Measurements from ENCODE around the gene LRPAP1. TPM values are rescaled to one million over a fixed set of nuclear protein-coding genes. Genes with fewer than 3 reads are reported as not detected.

Gene LRPAP1
- total RNA-seq, 1 donor from 2014 or later: 195 TPM

DNA sequence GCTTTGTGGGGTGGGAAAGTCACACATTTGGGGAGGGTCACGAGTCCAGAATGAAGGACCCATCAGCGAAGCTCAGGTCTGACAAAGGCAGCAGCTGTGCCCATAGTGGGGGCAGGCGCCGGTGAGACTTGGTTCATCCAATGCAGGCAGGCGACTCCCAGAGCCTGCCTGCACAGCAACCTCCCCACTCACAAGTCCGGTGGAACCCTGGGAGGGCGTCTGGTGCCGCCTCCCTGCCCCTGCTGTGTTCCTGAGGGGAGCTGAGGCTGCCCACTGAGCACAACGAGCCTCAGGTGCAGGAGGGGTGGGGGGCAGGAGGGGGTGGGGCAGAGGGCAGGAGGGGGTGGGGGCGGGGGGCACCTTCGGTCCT, 13.7 kb downstream of the LRPAP1 start:
- intact Hi-C loops (cut with DNase I): no loop called here
- H3K4me3 ChIP-seq: no peak overlapping the region
- no peak for ATAC-seq
- H3K36me3 ChIP-seq: peaks cover 94% of the 10 kb centered on the region
- TF ChIP-seq, protein P1, sequence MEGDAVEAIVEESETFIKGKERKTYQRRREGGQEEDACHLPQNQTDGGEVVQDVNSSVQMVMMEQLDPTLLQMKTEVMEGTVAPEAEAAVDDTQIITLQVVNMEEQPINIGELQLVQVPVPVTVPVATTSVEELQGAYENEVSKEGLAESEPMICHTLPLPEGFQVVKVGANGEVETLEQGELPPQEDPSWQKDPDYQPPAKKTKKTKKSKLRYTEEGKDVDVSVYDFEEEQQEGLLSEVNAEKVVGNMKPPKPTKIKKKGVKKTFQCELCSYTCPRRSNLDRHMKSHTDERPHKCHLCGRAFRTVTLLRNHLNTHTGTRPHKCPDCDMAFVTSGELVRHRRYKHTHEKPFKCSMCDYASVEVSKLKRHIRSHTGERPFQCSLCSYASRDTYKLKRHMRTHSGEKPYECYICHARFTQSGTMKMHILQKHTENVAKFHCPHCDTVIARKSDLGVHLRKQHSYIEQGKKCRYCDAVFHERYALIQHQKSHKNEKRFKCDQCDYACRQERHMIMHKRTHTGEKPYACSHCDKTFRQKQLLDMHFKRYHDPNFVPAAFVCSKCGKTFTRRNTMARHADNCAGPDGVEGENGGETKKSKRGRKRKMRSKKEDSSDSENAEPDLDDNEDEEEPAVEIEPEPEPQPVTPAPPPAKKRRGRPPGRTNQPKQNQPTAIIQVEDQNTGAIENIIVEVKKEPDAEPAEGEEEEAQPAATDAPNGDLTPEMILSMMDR (IDR thresholded peaks at IDR 0.05): no peak
- H3K9me3 ChIP-seq: no peaks in the 10 kb centered on the region
- no peaks in the 10 kb centered on the region for H3K4me1 ChIP-seq
- no peak for DNase-seq
- H3K27me3 ChIP-seq: no peaks in the 10 kb centered on the region
- H3K27ac ChIP-seq: no peak overlapping the region

DNA sequence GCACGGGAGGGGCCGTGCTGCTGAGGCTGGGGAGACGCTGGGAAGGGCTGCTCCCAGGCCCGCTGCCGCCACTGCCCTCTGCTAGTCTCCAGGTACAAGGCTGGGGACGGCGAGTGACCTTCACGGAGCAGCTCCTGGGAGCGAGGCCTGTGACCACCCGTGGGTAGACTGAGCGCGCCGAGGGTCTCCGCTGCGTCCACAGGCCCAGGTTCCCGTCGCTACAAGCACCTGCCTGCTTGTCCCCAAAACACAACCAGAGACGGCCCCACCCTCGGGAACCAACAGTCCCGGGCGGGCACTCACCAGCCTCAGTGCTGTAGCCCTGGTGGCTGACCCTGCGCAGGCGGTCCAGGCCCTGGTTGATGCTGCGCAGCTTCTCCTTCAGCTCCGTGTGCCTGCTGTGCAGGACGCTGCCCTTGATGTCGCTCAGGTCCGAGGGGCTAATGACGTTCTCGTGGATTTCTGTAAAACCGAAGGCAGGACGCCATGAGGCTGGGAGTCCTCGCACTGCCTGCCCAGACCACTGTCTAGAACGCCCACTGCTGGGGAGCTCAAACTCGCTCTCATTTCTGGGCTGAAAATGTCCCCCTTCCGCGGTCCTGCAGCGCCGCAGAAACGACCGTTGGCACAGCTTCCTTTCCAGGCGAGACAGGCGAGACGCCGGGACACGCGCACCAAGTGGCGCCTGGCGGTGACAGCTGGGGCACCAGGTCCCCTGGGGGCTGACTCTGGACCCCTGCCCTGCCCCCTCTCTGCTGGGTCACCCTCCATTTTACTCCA, 14.3 kb downstream of the LRPAP1 start:
- DNase-seq (no peak), ATAC-seq (no peak)
- H3K4me1 ChIP-seq: no peaks in the 10 kb centered on the region
- H3K27me3 ChIP-seq: no peaks in the 10 kb centered on the region
- no peak overlapping the region for H3K27ac ChIP-seq
- H3K36me3 ChIP-seq: peaks cover 94% of the 10 kb centered on the region
- intact Hi-C loops (cut with DNase I): no loop called here
- no peaks in the 10 kb centered on the region for H3K9me3 ChIP-seq
- TF ChIP-seq, protein P1 (IDR thresholded peaks at IDR 0.05): no peak
- H3K4me3 ChIP-seq: no peak overlapping the region

DNA sequence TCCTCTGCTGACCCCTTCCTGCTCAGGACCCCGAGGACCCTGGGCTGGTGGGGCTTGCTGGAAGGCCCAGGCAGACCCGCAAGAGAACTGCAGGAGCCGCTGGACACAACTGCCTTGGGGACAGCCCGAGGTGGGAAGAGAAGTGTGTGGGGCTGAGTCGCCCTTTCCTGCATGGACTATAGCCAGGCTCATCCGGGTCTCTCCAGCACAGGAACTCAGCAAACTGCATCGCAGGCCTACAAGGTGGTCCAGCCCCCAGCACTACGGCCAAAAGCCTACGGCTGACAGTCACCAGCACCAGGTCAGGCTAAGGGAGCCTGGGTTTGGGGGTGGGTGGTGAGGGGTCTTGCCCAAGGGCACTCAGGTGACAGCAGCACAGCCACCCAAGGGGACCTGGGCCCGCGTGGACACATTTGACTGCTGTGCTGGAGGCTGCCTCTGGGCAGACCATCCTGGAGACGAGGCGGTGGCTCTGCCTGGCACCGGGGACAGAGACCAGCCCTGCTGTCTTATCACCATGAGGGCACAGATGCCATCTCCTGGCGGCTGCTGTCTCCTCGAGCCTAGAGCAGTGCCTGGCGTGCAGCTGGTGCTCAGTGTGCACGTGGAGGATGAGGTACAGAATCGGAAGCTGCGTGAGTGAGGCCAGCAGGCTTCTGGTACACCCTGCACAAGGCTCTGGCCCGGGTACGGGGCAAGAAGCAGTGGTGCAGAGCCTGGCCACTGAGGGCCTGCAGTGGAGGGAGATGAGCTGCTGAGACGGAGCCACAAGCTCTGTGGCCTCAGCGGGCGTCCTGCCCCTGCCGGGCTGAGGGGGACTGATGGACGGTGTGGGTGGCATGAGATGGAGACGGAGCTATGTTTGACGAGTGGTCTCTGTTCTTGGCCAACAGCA, 15.1 kb downstream of the LRPAP1 start:
- Histone ChIP-seq H3K27ac (no peak overlapping the region), H3K4me1 (no peaks in the 10 kb centered on the region), H3K4me3 (no peak overlapping the region), H3K36me3 (peaks cover 95% of the 10 kb centered on the region), H3K9me3 (no peaks in the 10 kb centered on the region), H3K27me3 (no peaks in the 10 kb centered on the region)
- TF ChIP-seq, protein P1 (IDR thresholded peaks at IDR 0.05): no peak
- ATAC-seq: no peak
- intact Hi-C loops (cut with DNase I): no loop called here
- no peak for DNase-seq

DNA sequence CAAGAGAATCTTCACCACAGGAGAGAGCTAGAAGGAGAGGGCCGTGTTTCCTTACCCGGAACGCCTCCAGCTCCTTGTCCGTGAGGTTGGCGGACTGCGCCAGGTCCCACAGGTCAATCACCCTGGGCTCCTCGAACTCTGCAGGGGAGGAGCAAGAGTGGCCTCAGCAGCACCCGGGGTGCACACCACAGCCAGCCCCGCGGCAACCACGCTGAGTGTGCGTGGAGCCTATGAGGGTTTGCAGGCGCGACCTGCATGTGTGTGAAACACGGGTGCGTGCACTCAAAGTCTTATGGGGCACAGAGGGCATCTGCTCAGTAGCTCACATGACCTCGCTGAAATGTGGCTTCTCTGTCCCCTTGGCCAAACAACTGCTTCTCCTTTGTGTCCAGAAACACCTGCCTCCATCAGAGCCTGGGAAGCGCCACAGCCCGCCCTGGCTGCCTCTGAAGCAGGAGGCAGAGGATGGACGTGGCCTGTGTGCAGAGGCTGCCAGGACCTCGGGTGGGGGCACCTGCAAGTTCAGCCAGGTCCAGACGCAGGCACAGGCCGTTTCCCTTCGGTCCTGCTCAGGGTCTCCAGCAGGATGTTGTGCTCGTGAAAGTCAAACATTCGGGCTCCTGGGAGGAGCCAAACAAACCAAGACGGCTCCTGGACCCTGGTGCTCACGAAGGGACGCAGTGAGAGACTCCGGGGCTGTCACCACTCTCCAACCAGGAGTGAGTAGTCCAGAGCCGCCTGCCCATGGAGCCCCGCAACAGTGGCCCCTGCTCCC, 16.0 kb downstream of the LRPAP1 start:
- intact Hi-C loops (cut with DNase I): no loop called here
- DNase-seq: no peak

DNA sequence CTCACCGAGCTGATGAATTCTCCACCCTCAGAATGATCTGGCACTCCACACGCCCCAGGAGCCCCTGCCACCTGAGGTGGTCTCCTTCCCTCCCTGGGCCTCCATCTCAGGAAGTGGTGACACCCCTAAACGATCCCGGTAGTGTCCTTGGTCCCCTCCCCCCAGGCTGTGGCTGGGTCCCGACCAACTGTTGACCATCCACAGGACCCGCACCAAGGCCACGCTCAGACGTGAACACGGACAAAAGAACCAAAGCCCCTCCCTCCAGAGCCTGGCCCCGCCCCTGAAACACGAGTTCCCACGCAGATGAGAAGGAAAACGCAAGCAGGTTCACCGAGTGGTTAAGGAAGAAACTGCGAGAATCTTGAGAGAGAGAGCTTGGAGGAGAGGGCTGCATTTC, 16.6 kb downstream of the LRPAP1 start:
- Histone ChIP-seq H3K27ac (no peak overlapping the region), H3K27me3 (no peaks in the 10 kb centered on the region), H3K36me3 (peaks cover 85% of the 10 kb centered on the region), H3K4me3 (no peak overlapping the region), H3K9me3 (no peaks in the 10 kb centered on the region), H3K4me1 (no peaks in the 10 kb centered on the region)
- ATAC-seq (no peak), DNase-seq (no peak)
- TF ChIP-seq, protein P1 (IDR thresholded peaks at IDR 0.05): no peak
- intact Hi-C loops (cut with DNase I): no loop called here

More for the DNA sequence above, 16.0 kb downstream of the LRPAP1 start:
- no peaks in the 10 kb centered on the region for H3K4me1 ChIP-seq
- H3K9me3 ChIP-seq: no peaks in the 10 kb centered on the region
- H3K4me3 ChIP-seq: no peak overlapping the region
- TF ChIP-seq, protein P1 (IDR thresholded peaks at IDR 0.05): no peak
- no peak overlapping the region for H3K27ac ChIP-seq
- H3K36me3 ChIP-seq: peaks cover 88% of the 10 kb centered on the region
- H3K27me3 ChIP-seq: no peaks in the 10 kb centered on the region
- no peak for ATAC-seq
